ENCODE results near the gene APBA1.

The APBA1 gene

GRCh38 chr9:69466151-69466550 is 206.0 kb downstream of the APBA1 start:
- Histone ChIP-seq H3K36me3 (ENCODE audit: insufficient read depth, low read length) (no peaks in the 10 kb centered on the region), H2AFZ (ENCODE audit: low read depth, low read length) (no peak overlapping the region), H3K9me3 (ENCODE audit: insufficient read depth, low read length, severe bottlenecking) (no peaks in the 10 kb centered on the region), H3K27me3 (ENCODE audit: insufficient read depth, low read length, poor library complexity) (no peaks in the 10 kb centered on the region), H3K9ac (ENCODE audit: low read depth, low read length) (no peak overlapping the region), H4K20me1 (ENCODE audit: insufficient read depth, low read length) (no peaks in the 10 kb centered on the region), H3K4me3 (ENCODE audit: low read depth in 1 of 2, low read length in 2 of 2) (no peak overlapping the region), H3K4me2 (ENCODE audit: insufficient read depth, low read length) (no peak overlapping the region), H3K4me1 (ENCODE audit: insufficient read depth, low read length) (no peaks in the 10 kb centered on the region), H3K27ac (ENCODE audit: low read length) (no peak overlapping the region), H3K79me2 (ENCODE audit: insufficient read depth, low read length) (no peaks in the 10 kb centered on the region)
- DNase-seq = no peak
- TF ChIP-seq CTCF (IDR thresholded peaks at IDR 0.05; ENCODE audit: borderline replicate concordance, extremely low read depth, low read length, poor library complexity, severe bottlenecking) = no peak
- no peak for ATAC-seq (ENCODE audit: insufficient read depth, low read depth)

DNA sequence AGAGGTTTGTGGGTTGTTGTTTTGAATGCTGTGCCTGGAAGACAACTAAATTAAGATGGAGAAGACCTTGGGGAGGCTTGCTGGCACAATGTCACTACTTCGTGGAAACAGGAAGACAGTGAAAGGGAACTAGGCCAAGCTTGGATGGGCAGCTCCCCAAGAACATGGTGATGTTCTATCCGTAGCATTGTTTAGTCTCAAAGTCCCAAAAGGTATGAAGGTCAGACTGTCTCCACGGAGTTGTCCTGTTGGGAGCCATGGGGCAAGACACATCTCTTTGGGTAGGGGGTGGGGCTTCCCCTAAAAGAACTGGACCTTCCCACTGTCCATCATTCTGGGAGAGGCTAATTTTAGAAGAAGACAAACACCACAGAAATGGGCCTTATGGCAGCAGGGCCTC is 206.7 kb downstream of the APBA1 start:
- Histone ChIP-seq H4K20me1 (ENCODE audit: insufficient read depth, low read length) (no peaks in the 10 kb centered on the region), H3K4me2 (ENCODE audit: insufficient read depth, low read length) (no peak overlapping the region), H2AFZ (ENCODE audit: low read depth, low read length) (no peak overlapping the region), H3K4me1 (ENCODE audit: insufficient read depth, low read length) (no peaks in the 10 kb centered on the region), H3K9me3 (ENCODE audit: insufficient read depth, low read length, severe bottlenecking) (no peaks in the 10 kb centered on the region), H3K36me3 (ENCODE audit: insufficient read depth, low read length) (no peaks in the 10 kb centered on the region), H3K27me3 (ENCODE audit: insufficient read depth, low read length, poor library complexity) (no peaks in the 10 kb centered on the region), H3K27ac (ENCODE audit: low read length) (no peak overlapping the region), H3K9ac (ENCODE audit: low read depth, low read length) (no peak overlapping the region), H3K4me3 (ENCODE audit: low read depth in 1 of 2, low read length in 2 of 2) (no peak overlapping the region), H3K79me2 (ENCODE audit: insufficient read depth, low read length) (no peaks in the 10 kb centered on the region)
- DNase-seq (no peak), ATAC-seq (ENCODE audit: insufficient read depth, low read depth) (no peak)
- TF ChIP-seq EZH2 (IDR thresholded peaks at IDR 0.05; ENCODE audit: borderline replicate concordance, low read depth, low read length, severe bottlenecking) (no peak), CTCF (IDR thresholded peaks at IDR 0.05; ENCODE audit: borderline replicate concordance, extremely low read depth, low read length, poor library complexity, severe bottlenecking) (no peak)

- ATAC-seq (ENCODE audit: insufficient read depth, low read depth) (no peak), DNase-seq (no peak)
- Histone ChIP-seq H2AFZ (ENCODE audit: low read depth, low read length) (no peak overlapping the region), H3K4me2 (ENCODE audit: insufficient read depth, low read length) (no peak overlapping the region), H4K20me1 (ENCODE audit: insufficient read depth, low read length) (no peaks in the 10 kb centered on the region), H3K27me3 (ENCODE audit: insufficient read depth, low read length, poor library complexity) (no peaks in the 10 kb centered on the region), H3K9me3 (ENCODE audit: insufficient read depth, low read length, severe bottlenecking) (no peaks in the 10 kb centered on the region), H3K27ac (ENCODE audit: low read length) (no peak overlapping the region), H3K4me3 (ENCODE audit: low read depth in 1 of 2, low read length in 2 of 2) (no peak overlapping the region), H3K79me2 (ENCODE audit: insufficient read depth, low read length) (no peaks in the 10 kb centered on the region), H3K9ac (ENCODE audit: low read depth, low read length) (no peak overlapping the region), H3K4me1 (ENCODE audit: insufficient read depth, low read length) (no peaks in the 10 kb centered on the region), H3K36me3 (ENCODE audit: insufficient read depth, low read length) (no peaks in the 10 kb centered on the region)
- TF ChIP-seq CTCF (IDR thresholded peaks at IDR 0.05; ENCODE audit: borderline replicate concordance, extremely low read depth, low read length, poor library complexity, severe bottlenecking) (no peak), EZH2 (IDR thresholded peaks at IDR 0.05; ENCODE audit: borderline replicate concordance, low read depth, low read length, severe bottlenecking) (no peak)
Observed at GRCh38 chr9:69463497-69464068, 208.6 kb downstream of the APBA1 start.

DNA sequence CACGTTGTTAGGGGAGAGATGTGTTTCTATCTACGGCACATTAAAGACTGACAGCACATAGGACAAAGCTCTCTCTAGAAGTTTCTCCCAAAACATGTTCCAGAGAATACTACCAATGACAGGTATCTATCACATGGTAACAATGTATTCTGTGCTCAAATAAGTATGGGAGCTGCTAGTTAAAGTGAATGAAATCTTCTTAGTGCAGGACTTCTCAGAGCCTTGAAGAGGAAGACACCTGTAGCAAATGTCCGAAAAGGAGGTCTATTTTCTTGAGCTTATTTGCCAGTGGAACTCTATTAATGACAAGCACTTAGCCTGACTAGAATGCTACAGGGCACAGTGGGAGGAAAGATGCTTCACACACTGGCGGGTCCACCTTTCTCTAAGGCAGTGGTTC is 209.8 kb downstream of the APBA1 start:
- H3K9ac ChIP-seq (ENCODE audit: low read depth, low read length) = no peak overlapping the region
- ATAC-seq (ENCODE audit: insufficient read depth, low read depth) (no peak), DNase-seq (no peak)
- no peaks in the 10 kb centered on the region for H3K36me3 ChIP-seq (ENCODE audit: insufficient read depth, low read length)
- no peaks in the 10 kb centered on the region for H3K9me3 ChIP-seq (ENCODE audit: insufficient read depth, low read length, severe bottlenecking)
- no peak overlapping the region for H3K4me3 ChIP-seq (ENCODE audit: low read depth in 1 of 2, low read length in 2 of 2)
- no peaks in the 10 kb centered on the region for H3K27me3 ChIP-seq (ENCODE audit: insufficient read depth, low read length, poor library complexity)
- H4K20me1 ChIP-seq (ENCODE audit: insufficient read depth, low read length) = no peaks in the 10 kb centered on the region
- no peak overlapping the region for H3K27ac ChIP-seq (ENCODE audit: low read length)
- no peak overlapping the region for H3K4me2 ChIP-seq (ENCODE audit: insufficient read depth, low read length)
- no peaks in the 10 kb centered on the region for H3K4me1 ChIP-seq (ENCODE audit: insufficient read depth, low read length)
- no peaks in the 10 kb centered on the region for H3K79me2 ChIP-seq (ENCODE audit: insufficient read depth, low read length)
- H2AFZ ChIP-seq (ENCODE audit: low read depth, low read length) = no peak overlapping the region
- TF ChIP-seq CTCF (IDR thresholded peaks at IDR 0.05; ENCODE audit: borderline replicate concordance, extremely low read depth, low read length, poor library complexity, severe bottlenecking) = no peak
- TF ChIP-seq EZH2 (IDR thresholded peaks at IDR 0.05; ENCODE audit: borderline replicate concordance, low read depth, low read length, severe bottlenecking) = no peak
